SU-DHL-6 (cell line): ENCODE measurements around the gene SPSB3.

Source experiments
- H2AFZ ChIP-seq: fragments of 200-600 bp; sonication (generic); 2 replicates; pipeline ENCODE4 v1.6.1; 2014; ENCODE audit warnings: low read depth, mild to moderate bottlenecking, moderate library complexity, mixed read lengths, antibody characterized with exemption, low read length; ENCODE audit not compliant: severe bottlenecking
- H3F3A ChIP-seq: fragments of 200-600 bp; shearing (Covaris generic); 2 replicates; pipeline ENCODE4 v1.6.0; 2016; ENCODE audit warnings: antibody characterized with exemption, mild to moderate bottlenecking; ENCODE audit not compliant: insufficient read depth
- H3K27ac ChIP-seq: fragments of 200-600 bp; sonication (generic); 2 replicates; pipeline ENCODE4 v1.5.1; 2016; ENCODE audit warnings: low read depth, mild to moderate bottlenecking, low read length, moderate library complexity, mixed read lengths
- H3K27me3 ChIP-seq: fragments of 200-600 bp; sonication (generic), shearing (Covaris generic); 2 replicates; pipeline ENCODE4 v1.6.0; 2014; ENCODE audit warnings: mild to moderate bottlenecking, low read length
- H3K36me3 ChIP-seq: fragments of 200-600 bp; sonication (generic); 2 replicates; pipeline ENCODE4 v1.6.1; 2014; ENCODE audit warnings: mild to moderate bottlenecking, low read length, mixed read lengths
- H3K4me2 ChIP-seq: fragments of 300-600, 200-600 bp; shearing (Covaris generic), sonication (generic); 2 replicates; pipeline ENCODE4 v1.6.0; 2014; ENCODE audit warnings: low read length, low read depth, mild to moderate bottlenecking; ENCODE audit not compliant: poor library complexity, severe bottlenecking
- H3K4me3 ChIP-seq: fragments of 200-600 bp; sonication (generic); 2 replicates; pipeline ENCODE4 v1.5.1; 2014; ENCODE audit warnings: antibody characterized with exemption, low read length, mild to moderate bottlenecking, mixed read lengths; ENCODE audit not compliant: insufficient read depth, poor library complexity, severe bottlenecking
- H3K79me2 ChIP-seq: fragments of 200-600 bp; sonication (generic); 2 replicates; pipeline ENCODE4 v1.6.1; 2014; ENCODE audit warnings: mild to moderate bottlenecking, low read length, moderate library complexity; ENCODE audit not compliant: insufficient read depth
- H3K9ac ChIP-seq: fragments of 200-600 bp; sonication (generic); 2 replicates; pipeline ENCODE4 v1.7.0; 2014; ENCODE audit warnings: mild to moderate bottlenecking, low read length
- H3K9me2 ChIP-seq: fragments of 200-600 bp; sonication (generic); replicated peaks from 2 replicates; pipeline ENCODE4 v1.6.1; 2014; ENCODE audit warnings: low read length; ENCODE audit not compliant: insufficient read depth
- H3K9me3 ChIP-seq: fragments of 200-600 bp; sonication (generic); 2 replicates; pipeline ENCODE4 v1.6.1; 2014; ENCODE audit warnings: low read length, mixed read lengths; ENCODE audit not compliant: insufficient read depth
- H4K20me1 ChIP-seq: fragments of 200-600 bp; sonication (generic); 2 replicates; pipeline ENCODE4 v1.6.1; 2014; ENCODE audit warnings: low read depth, mild to moderate bottlenecking, antibody characterized with exemption, low read length, moderate library complexity, mixed read lengths
- CTCF ChIP-seq: fragments of 200-600 bp; sonication (generic); IDR thresholded peaks from one replicate; pipeline ENCODE4 v1.5.1; 2017; ENCODE audit warnings: antibody characterized with exemption, mild to moderate bottlenecking, low read length, moderate library complexity; ENCODE audit not compliant: insufficient read depth, poor library complexity, severe bottlenecking
- EZH2phosphoT487 ChIP-seq: fragments of 200-600 bp; sonication (generic), shearing (Covaris generic); conservative IDR thresholded peaks from 2 replicates; pipeline ENCODE4 v1.6.1; 2018; ENCODE audit warnings: mild to moderate bottlenecking, antibody characterized with exemption, low read length, moderate library complexity, mixed read lengths

Gene SPSB3

DNA sequence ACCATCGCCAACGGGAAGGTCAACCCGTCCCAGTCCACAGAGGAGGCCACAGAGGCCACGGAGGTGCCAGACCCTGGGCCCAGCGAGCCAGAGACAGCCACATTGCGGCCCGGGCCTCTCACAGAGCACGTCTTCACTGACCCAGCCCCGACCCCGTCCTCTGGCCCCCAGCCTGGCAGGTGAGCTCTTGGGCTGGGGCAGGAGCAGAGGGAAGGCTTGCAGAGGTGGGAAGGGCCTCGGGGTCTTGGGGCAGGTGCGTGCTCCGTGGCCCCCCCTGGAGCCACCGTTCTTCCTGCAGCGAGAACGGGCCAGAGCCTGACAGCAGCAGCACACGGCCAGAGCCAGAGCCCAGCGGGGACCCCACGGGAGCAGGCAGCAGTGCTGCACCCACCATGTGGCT is 16.1 kb downstream of the SPSB3 start:
- Histone ChIP-seq H3K4me3 (no peak overlapping the region), H3F3A (0 out of 2 replicates have a peak, but pooled peaks cover 7% of the 10 kb centered on the region), H3K4me2 (no peak overlapping the region), H3K9ac (no peak overlapping the region), H3K27ac (no peak overlapping the region), H3K9me3 (no peaks in the 10 kb centered on the region), H4K20me1 (no peaks in the 10 kb centered on the region), H3K27me3 (no peaks in the 10 kb centered on the region), H3K79me2 (no peaks in the 10 kb centered on the region), H2AFZ (no peak overlapping the region), H3K36me3 (no peaks in the 10 kb centered on the region), H3K9me2 (no peaks in the 10 kb centered on the region)
- TF ChIP-seq EZH2phosphoT487 (no peak), CTCF (no peak)

GRCh38 chr16:1765826-1766225 is 16.5 kb downstream of the SPSB3 start:
- TF ChIP-seq CTCF (no peak), EZH2phosphoT487 (no peak)
- Histone ChIP-seq H4K20me1 (no peaks in the 10 kb centered on the region), H3K4me2 (no peak overlapping the region), H3K4me3 (no peak overlapping the region), H2AFZ (no peak overlapping the region), H3K9me2 (no peaks in the 10 kb centered on the region), H3K36me3 (no peaks in the 10 kb centered on the region), H3K27me3 (no peaks in the 10 kb centered on the region), H3F3A (0 out of 2 replicates have a peak, but pooled peaks cover 7% of the 10 kb centered on the region), H3K9ac (no peak overlapping the region), H3K27ac (no peak overlapping the region), H3K9me3 (no peaks in the 10 kb centered on the region), H3K79me2 (no peaks in the 10 kb centered on the region)

- no peak overlapping the region for H2AFZ ChIP-seq
- H3K27me3 ChIP-seq = no peaks in the 10 kb centered on the region
- no peaks in the 10 kb centered on the region for H3K9me2 ChIP-seq
- H3K9me3 ChIP-seq = no peaks in the 10 kb centered on the region
- H4K20me1 ChIP-seq = no peaks in the 10 kb centered on the region
- no peak overlapping the region for H3K4me2 ChIP-seq
- H3K27ac ChIP-seq = no peak overlapping the region
- no peak overlapping the region for H3K4me3 ChIP-seq
- no peak overlapping the region for H3K9ac ChIP-seq
- H3K36me3 ChIP-seq = no peaks in the 10 kb centered on the region
- TF ChIP-seq CTCF (no peak), EZH2phosphoT487 (no peak)
- 0 out of 2 replicates have a peak, but pooled peaks cover 1% of the 10 kb centered on the region for H3F3A ChIP-seq
- no peaks in the 10 kb centered on the region for H3K79me2 ChIP-seq
Measured at GRCh38 chr16:1764971-1765370, 17.4 kb downstream of the SPSB3 start.
